Fibroblast of skin of left quadriceps (primary cell): ENCODE measurements around the gene CIAO2A.

Source experiments
- DNase-seq, 2 experiments: peaks; one replicate each; pipeline ENCODE4 v3.0.0-alpha.2; 2013; ENCODE audit warnings: low read depth in 2 of 2

CIAO2A gene

GRCh38 chr15:64044300-64045100, 49.1 kb downstream of the CIAO2A start:
- no peak for DNase-seq

- no peak for DNase-seq
These were observed 54.6 kb downstream of the CIAO2A start for GRCh38 chr15:64038878-64039610.

- no peak for DNase-seq
These were observed 55.7 kb downstream of the CIAO2A start for GRCh38 chr15:64037966-64038365.

GRCh38 chr15:64037116-64037515, 56.5 kb downstream of the CIAO2A start:
- DNase-seq = no peak

- DNase-seq = no peak
These were observed 58.1 kb downstream of the CIAO2A start for GRCh38 chr15:64035525-64035924.

- no peak for DNase-seq
These were observed 59.1 kb downstream of the CIAO2A start for GRCh38 chr15:64034519-64034918.

GRCh38 chr15:64032329-64032728, 61.3 kb downstream of the CIAO2A start:
- DNase-seq = no peak

GRCh38 chr15:64030123-64030522, 63.5 kb downstream of the CIAO2A start:
- no peak for DNase-seq

GRCh38 chr15:64029633-64030032, 64.0 kb downstream of the CIAO2A start:
- DNase-seq = no peak

GRCh38 chr15:64029110-64029509, 64.5 kb downstream of the CIAO2A start:
- DNase-seq = no peak

- DNase-seq = no peak
These were observed 67.0 kb downstream of the CIAO2A start for GRCh38 chr15:64026591-64026990.

- DNase-seq = no peak
These were observed 69.2 kb downstream of the CIAO2A start for GRCh38 chr15:64024172-64025050.

GRCh38 chr15:64023220-64023619, 70.4 kb downstream of the CIAO2A start:
- DNase-seq = no peak

GRCh38 chr15:64022571-64022970, 71.1 kb downstream of the CIAO2A start:
- DNase-seq = no peak
